Measurements from ENCODE around the gene HSPD1. TPM values are rescaled to one million over a fixed set of nuclear protein-coding genes. Genes with fewer than 3 reads are reported as not detected.
A peak's percentile ranks its signal among the peaks of the same experiment; 100 is the strongest.

HSPD1 gene
- polyA plus RNA-seq, 1 donor (not counting 4 experiments of a cell fraction or from before 2014, with no cell fraction given) = 405 TPM

- Histone ChIP-seq H3K4me1 (ENCODE audit: control insufficient read depth, extremely low read depth, insufficient read depth, low read length) (peaks cover 17% of the 10 kb centered on the region), H3K36me3 (ENCODE audit: control insufficient read depth in 2 of 2, extremely low read depth in 1 of 2, insufficient read depth in 2 of 2, low read length in 2 of 2) (peaks cover 5 to 26% of the 10 kb centered on the region in 2 experiments), H4K20me1 (ENCODE audit: control insufficient read depth, extremely low read depth, insufficient read depth, low read length) (peaks cover 3% of the 10 kb centered on the region), H3K79me2 (ENCODE audit: control insufficient read depth, insufficient read depth, low read length) (peaks cover 64% of the 10 kb centered on the region), H2AFZ (ENCODE audit: control insufficient read depth, low read length) (no peak overlapping the region), H3K9ac (ENCODE audit: control insufficient read depth, extremely low read depth, insufficient read depth, low read length) (peak overlapping the region; percentile 25), H3K9me1 (ENCODE audit: control insufficient read depth, extremely low read depth, insufficient read depth, low read length) (no peaks in the 10 kb centered on the region), H3K9me3 (ENCODE audit: control insufficient read depth, low read depth, low read length) (no peaks in the 10 kb centered on the region), H3K4me2 (ENCODE audit: control insufficient read depth, extremely low read depth, insufficient read depth, low read depth, low read length) (peak overlapping the region; percentile 85), H3K27ac (ENCODE audit: control insufficient read depth, insufficient read depth, low read length) (peak overlapping the region; percentile 4), H3K27me3 (ENCODE audit: control insufficient read depth, extremely low read depth, insufficient read depth, low read length) (no peaks in the 10 kb centered on the region), H3K4me3 (ENCODE audit: control insufficient read depth in 2 of 3, extremely low read depth in 1 of 3, insufficient read depth in 2 of 3, low read depth in 1 of 3, low read length in 3 of 3) (peak overlapping the region in 2 of 3 experiments; percentile 58 to 98)
- dilution Hi-C loops (cut with MboI; ENCODE audit: extremely low pct_ligation_motif_present, low sequenced_read_pairs) = no loop called here
- no peak for DNase-seq (ENCODE audit: low read depth, low spot score)
- no peak for FAIRE-seq
- TF ChIP-seq EZH2 (IDR thresholded peaks at IDR 0.05; ENCODE audit: low read length) (no peak), CTCF (optimal IDR thresholded peaks at IDR 0.05 in 1 of 3, IDR thresholded peaks at IDR 0.05 in 1 of 3, conservative IDR thresholded peaks at IDR 0.05 in 1 of 3; ENCODE audit: extremely low read depth in 1 of 3, insufficient read depth in 2 of 3, low read length in 3 of 3) (no peak)
These were observed 2.6 kb upstream of the HSPD1 start for GRCh38 chr2:197502201-197502600.

DNA sequence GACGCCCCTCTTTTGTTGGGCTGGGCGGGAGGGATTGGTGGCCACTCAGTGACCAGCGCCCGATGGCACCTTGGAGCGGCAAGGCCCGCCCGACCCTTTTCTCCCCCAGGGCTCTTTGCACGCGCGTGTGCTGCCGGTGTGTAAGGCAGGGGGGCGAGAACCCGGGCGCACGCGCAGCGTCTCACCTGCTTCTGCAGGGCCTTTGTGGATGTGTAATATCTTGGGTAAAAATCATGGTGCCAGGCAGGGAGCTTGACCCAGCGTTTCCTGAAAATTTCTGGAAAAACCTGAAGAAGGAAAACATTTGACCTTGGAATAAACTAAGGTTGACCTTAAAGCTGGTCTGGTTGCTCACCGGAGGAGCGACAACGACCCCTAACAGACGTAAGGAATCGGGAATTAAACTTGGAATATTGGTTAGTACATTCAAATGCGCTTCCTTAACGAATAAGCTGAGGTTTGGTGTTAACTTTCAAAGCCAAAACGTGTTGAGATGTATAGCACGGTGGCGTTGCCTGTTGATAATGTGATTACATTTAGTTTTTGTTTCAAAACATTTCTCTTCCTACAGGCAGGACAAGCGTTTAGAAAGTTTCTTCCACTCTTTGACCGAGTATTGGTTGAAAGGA is 977 bp upstream of the HSPD1 start:
- Histone ChIP-seq H3K4me1 (ENCODE audit: control insufficient read depth, extremely low read depth, insufficient read depth, low read length) (peaks cover 32% of the 10 kb centered on the region), H3K27me3 (ENCODE audit: control insufficient read depth, extremely low read depth, insufficient read depth, low read length) (no peaks in the 10 kb centered on the region), H3K9me1 (ENCODE audit: control insufficient read depth, extremely low read depth, insufficient read depth, low read length) (no peaks in the 10 kb centered on the region), H3K9me3 (ENCODE audit: control insufficient read depth, low read depth, low read length) (no peaks in the 10 kb centered on the region), H3K79me2 (ENCODE audit: control insufficient read depth, insufficient read depth, low read length) (peaks cover 80% of the 10 kb centered on the region), H3K9ac (ENCODE audit: control insufficient read depth, extremely low read depth, insufficient read depth, low read length) (peak overlapping the region; percentile 89), H2AFZ (ENCODE audit: control insufficient read depth, low read length) (peak overlapping the region; percentile 71), H3K4me2 (ENCODE audit: control insufficient read depth, extremely low read depth, insufficient read depth, low read depth, low read length) (peak overlapping the region; percentile 85), H4K20me1 (ENCODE audit: control insufficient read depth, extremely low read depth, insufficient read depth, low read length) (peaks cover 9% of the 10 kb centered on the region), H3K4me3 (ENCODE audit: control insufficient read depth in 2 of 3, extremely low read depth in 1 of 3, insufficient read depth in 2 of 3, low read depth in 1 of 3, low read length in 3 of 3) (peak overlapping the region; percentile 92 to 99 (median 98)), H3K27ac (ENCODE audit: control insufficient read depth, insufficient read depth, low read length) (peak overlapping the region; percentile 92), H3K36me3 (ENCODE audit: control insufficient read depth in 2 of 2, extremely low read depth in 1 of 2, insufficient read depth in 2 of 2, low read length in 2 of 2) (peaks cover 16 to 35% of the 10 kb centered on the region in 2 experiments)
- TF ChIP-seq CTCF (optimal IDR thresholded peaks at IDR 0.05 in 1 of 3, IDR thresholded peaks at IDR 0.05 in 1 of 3, conservative IDR thresholded peaks at IDR 0.05 in 1 of 3; ENCODE audit: extremely low read depth in 1 of 3, insufficient read depth in 2 of 3, low read length in 3 of 3) = no peak
- TF ChIP-seq EZH2 (IDR thresholded peaks at IDR 0.05; ENCODE audit: low read length) = no peak
- DNase-seq (ENCODE audit: low read depth, low spot score) (no peak), FAIRE-seq (no peak)
- dilution Hi-C loops (cut with MboI; ENCODE audit: extremely low pct_ligation_motif_present, low sequenced_read_pairs) = no loop called here
